Endothelial cell of umbilical vein (primary cell): Measurements from ENCODE around the gene SYNE3. TPM values are rescaled to one million over a fixed set of nuclear protein-coding genes. Genes with fewer than 3 reads are reported as not detected.

Source experiments
- BruUV-seq: library from RNA; stranded (reverse); fragments of 400-500 nt; replicated peaks from 2 replicates; lab custom pipeline; 2021; lab: Mats Ljungman, UMichigan
- CTCF ChIA-PET: fragments of 300-600, 350-600 bp; sonication (Branson Sonifier 250); formaldehyde crosslinking; loops from one replicate; lab custom pipeline; 2021; ENCODE audit warnings: antibody characterized with exemption, inconsistent platforms; lab: Charles Lee
- POLR2A ChIA-PET: fragments of 300-600, 350-600 bp; sonication (Branson Sonifier 250); formaldehyde crosslinking; loops from one replicate; lab custom pipeline; 2021; ENCODE audit warnings: antibody characterized with exemption, inconsistent platforms; lab: Charles Lee
- DNase-seq: peaks from one replicate; pipeline ENCODE4 v3.0.0-alpha.2; 2011; ENCODE audit warnings: low read depth, low spot score
- FAIRE-seq: peaks from 2 replicates; lab custom pipeline; 2011; peaks lifted over from hg19 to GRCh38; lab: Jason Lieb, UNC
- H2AFZ ChIP-seq: 2 replicates; pipeline ENCODE4 v1.6.0; 2012; ENCODE audit warnings: low read depth, low read length, control low read depth, inconsistent platforms
- H3K27ac ChIP-seq: 2 replicates; pipeline ENCODE4 v1.5.1; 2011; ENCODE audit warnings: low read depth, mild to moderate bottlenecking, control low read depth, low read length, moderate library complexity; ENCODE audit not compliant: insufficient read depth
- H3K27me3 ChIP-seq, 2 experiments: 2 replicates each; pipeline versions ENCODE4 v1.6.0 to v1.6.1; 2011; ENCODE audit warnings: low read length in 2 of 2, mixed read lengths in 1 of 2; ENCODE audit not compliant: control insufficient read depth in 2 of 2, insufficient read depth in 2 of 2
- H3K36me3 ChIP-seq, 2 experiments: 2 replicates in 1 of 2; 3 replicates in 1 of 2; pipeline ENCODE4 v1.5.1; 2011; ENCODE audit warnings: low read length in 2 of 2, mild to moderate bottlenecking in 1 of 2, moderate library complexity in 1 of 2; ENCODE audit not compliant: control insufficient read depth in 2 of 2, insufficient read depth in 2 of 2; ENCODE audit errors: extremely low read depth in 1 of 2
- H3K4me1 ChIP-seq: 3 replicates; pipeline ENCODE4 v1.5.1; 2011; ENCODE audit warnings: mild to moderate bottlenecking, low read length; ENCODE audit not compliant: control insufficient read depth, insufficient read depth; ENCODE audit errors: extremely low read depth
- H3K4me2 ChIP-seq: 2 replicates; pipeline ENCODE4 v1.6.1; 2011; ENCODE audit warnings: low read length, control low read depth, mixed read lengths; ENCODE audit not compliant: insufficient read depth
- H3K4me3 ChIP-seq, 3 experiments: fragments of 200-600 bp in 1 of 3; sonication (generic), shearing (Covaris generic) in 1 of 3; replicated peaks in 1 of 3; 2 replicates each; pipeline ENCODE4 v1.5.1; 2011 to 2016; ENCODE audit warnings: control low read depth in 3 of 3, low read length in 3 of 3, mild to moderate bottlenecking in 2 of 3, inconsistent platforms in 1 of 3, low read depth in 1 of 3, moderate library complexity in 1 of 3; ENCODE audit not compliant: insufficient read depth in 1 of 3
- H3K79me2 ChIP-seq: 2 replicates; pipeline ENCODE4 v1.6.0; 2012; ENCODE audit warnings: low read length, inconsistent platforms; ENCODE audit not compliant: control insufficient read depth, insufficient read depth
- H3K9ac ChIP-seq: replicated peaks from 2 replicates; pipeline ENCODE3; 2011; ENCODE audit warnings: low read length, control low read depth; ENCODE audit not compliant: insufficient read depth; ENCODE audit errors: extremely low read depth
- H3K9me1 ChIP-seq: replicated peaks from 3 replicates; pipeline ENCODE4 v1.6.0; 2011; ENCODE audit warnings: mild to moderate bottlenecking, low read length; ENCODE audit not compliant: control insufficient read depth, insufficient read depth; ENCODE audit errors: extremely low read depth
- H3K9me3 ChIP-seq: replicated peaks from 2 replicates; pipeline ENCODE4 v1.5.1; 2012; ENCODE audit warnings: low read length, inconsistent platforms; ENCODE audit not compliant: control insufficient read depth, insufficient read depth
- H4K20me1 ChIP-seq: replicated peaks from 2 replicates; pipeline ENCODE3; 2011; ENCODE audit warnings: mild to moderate bottlenecking, low read length; ENCODE audit not compliant: control insufficient read depth, insufficient read depth; ENCODE audit errors: extremely low read depth
- CTCF ChIP-seq, 2 donors: IDR thresholded peaks; 1 replicate in 1 of 2; 2 replicates in 1 of 2; pipeline ENCODE4 v1.5.1; 2011; ENCODE audit warnings: low read length in 2 of 2, mild to moderate bottlenecking in 2 of 2, moderate library complexity in 2 of 2, control low read depth in 1 of 2, inconsistent platforms in 1 of 2, low read depth in 1 of 2; ENCODE audit not compliant: insufficient read depth in 1 of 2; ENCODE audit errors: extremely low read depth in 1 of 2
- EZH2 ChIP-seq: IDR thresholded peaks from 2 replicates; pipeline ENCODE4 v1.6.1; 2012; ENCODE audit warnings: borderline replicate concordance, low read depth, mild to moderate bottlenecking, moderate library complexity, low read length, inconsistent platforms; ENCODE audit not compliant: severe bottlenecking
- FOS ChIP-seq: IDR thresholded peaks from 2 replicates; pipeline ENCODE4 v1.6.1; 2011; ENCODE audit warnings: mild to moderate bottlenecking, low read length, moderate library complexity, borderline replicate concordance; ENCODE audit not compliant: insufficient read depth
- GATA2 ChIP-seq: IDR thresholded peaks from 2 replicates; pipeline ENCODE4 v1.7.0; 2011; ENCODE audit warnings: low read depth, mild to moderate bottlenecking, moderate library complexity, mixed read lengths, low read length; ENCODE audit not compliant: insufficient read length, insufficient read depth
- JUN ChIP-seq: IDR thresholded peaks from 2 replicates; pipeline ENCODE4 v1.6.1; 2011; ENCODE audit warnings: borderline replicate concordance, low read depth; ENCODE audit not compliant: insufficient read length, insufficient read depth
- MAX ChIP-seq: IDR thresholded peaks from 2 replicates; pipeline ENCODE4 v1.6.1; 2011; ENCODE audit not compliant: insufficient read depth, insufficient read length
- MYC ChIP-seq: IDR thresholded peaks from one replicate; pipeline ENCODE4 v1.6.1; 2011; ENCODE audit warnings: mild to moderate bottlenecking, low read depth, low read length
- POLR2A ChIP-seq: IDR thresholded peaks from 2 replicates; pipeline ENCODE4 v1.6.1; 2012; ENCODE audit warnings: low read depth, mild to moderate bottlenecking, control low read depth, low read length
- POLR2AphosphoS5 ChIP-seq: IDR thresholded peaks from 2 replicates; pipeline ENCODE4 v1.6.1; 2012; ENCODE audit warnings: low read depth, mild to moderate bottlenecking, control low read depth, low read length, moderate library complexity; ENCODE audit not compliant: insufficient read depth
- dilution Hi-C: fragments of 300-500 bp; cut with MboI; formaldehyde crosslinking; loops from one replicate; pipeline ENCODE4 v1.15.0; 2019; ENCODE audit warnings: low sequenced_read_pairs; ENCODE audit not compliant: extremely low pct_ligation_motif_present
- intact Hi-C: fragments of 100-400 bp; cut with micrococcal nuclease; formaldehyde crosslinking; loops from one replicate; pipeline ENCODE4 v1.10.0; 2022
- polyA plus RNA-seq, 4 experiments: library from polyadenylated mRNA; depleted of rRNA in 3 of 4; stranded (reverse) in 3 of 4; unstranded in 1 of 4; fragments of >200 nt; gene quantifications; 2 replicates each; pipeline versions ENCODE4 v1.2.1 to v1.2.3, GENCODE V29; 2011 to 2012; ENCODE audit warnings: missing spikeins in 1 of 4
- total RNA-seq: library from RNA; stranded (reverse); gene quantifications from 2 replicates; pipeline ENCODE4 v1.2.3, GENCODE V29; 2021

SYNE3 gene
- total and polyA plus RNA-seq, 2 donors (not counting 3 experiments of a cell fraction or from before 2014, with no cell fraction given) = 3.0 to 18.8 TPM

GRCh38 chr14:95534299-95535225, 18.1 kb upstream of the SYNE3 start, which contains the start of gene GLRX5:
TSS of gene GLRX5 (plus strand) at chr14:95535050. CDS start at chr14:95535090, 40 bp downstream.
- H3K79me2 ChIP-seq = peaks cover 85% of the 10 kb centered on the region
- intact Hi-C loops = loop anchor here (1.0 to 10.0 kb wide), 11 partner anchors 11 to 970 kb away; partner anchors contain the start of gene PAPOLA
- ChIA-PET POLR2A (interaction anchor here (1.3 to 1.8 kb wide), 2 partner anchors 11 to 13 kb away, joined by 3 to 6 read pairs; no protein-coding TSS in a partner anchor), CTCF (interaction anchor here (1.3 to 4.6 kb wide), 4 partner anchors 7 to 107 kb away, joined by 4 to 33 read pairs (median 4); no protein-coding TSS in a partner anchor)
- H3K4me2 ChIP-seq = peak within 1 kb of the TSS; percentile 85
- no TSS peak for BruUV-seq
- FAIRE-seq = peak; percentile 100
- no peaks in the 10 kb centered on the region for H3K36me3 ChIP-seq
- peak within 1 kb of the TSS; percentile 71 for H2AFZ ChIP-seq
- dilution Hi-C loops = no loop called here
- H4K20me1 ChIP-seq = no peaks in the 10 kb centered on the region
- no peaks in the 10 kb centered on the region for H3K9me3 ChIP-seq
- peak within 1 kb of the TSS; percentile 88 for H3K9ac ChIP-seq
- H3K4me3 ChIP-seq = peak within 1 kb of the TSS; percentile 70 to 78 (median 71)
- peak within 1 kb of the TSS; percentile 49 for H3K27ac ChIP-seq
- TF ChIP-seq CTCF (IDR thresholded peaks at IDR 0.05; ENCODE audit: extremely low read depth in 1 of 2, insufficient read depth in 1 of 2, low read depth in 1 of 2, low read length in 2 of 2) (no peak), FOS (no peak), POLR2A (peak; percentile 65), EZH2 (no peak), MYC (peak; percentile 47), GATA2 (no peak), MAX (peak; percentile 42), POLR2AphosphoS5 (peak; percentile 78), JUN (no peak)
- no peaks in the 10 kb centered on the region for H3K27me3 ChIP-seq
- no peaks in the 10 kb centered on the region for H3K9me1 ChIP-seq
- peak; percentile 100 for DNase-seq
- H3K4me1 ChIP-seq = peaks cover 52% of the 10 kb centered on the region
